Stimulated activated CD4-positive, alpha-beta T cell treated with anti-CD3 and anti-CD28 coated beads, Interleukin-4, amount 100 ng/mL, for 1 hour (primary cell): ENCODE data around the gene ZNF236.
"Not testable (repeated sequence)": the region's sequence is repeated elsewhere in the genome, so short reads cannot be mapped to it uniquely, and the experiment has no call there.

Experiments used
- DNase-seq: peaks from one replicate; pipeline ENCODE4 v3.0.0-alpha.2; 2020

Gene ZNF236

DNA sequence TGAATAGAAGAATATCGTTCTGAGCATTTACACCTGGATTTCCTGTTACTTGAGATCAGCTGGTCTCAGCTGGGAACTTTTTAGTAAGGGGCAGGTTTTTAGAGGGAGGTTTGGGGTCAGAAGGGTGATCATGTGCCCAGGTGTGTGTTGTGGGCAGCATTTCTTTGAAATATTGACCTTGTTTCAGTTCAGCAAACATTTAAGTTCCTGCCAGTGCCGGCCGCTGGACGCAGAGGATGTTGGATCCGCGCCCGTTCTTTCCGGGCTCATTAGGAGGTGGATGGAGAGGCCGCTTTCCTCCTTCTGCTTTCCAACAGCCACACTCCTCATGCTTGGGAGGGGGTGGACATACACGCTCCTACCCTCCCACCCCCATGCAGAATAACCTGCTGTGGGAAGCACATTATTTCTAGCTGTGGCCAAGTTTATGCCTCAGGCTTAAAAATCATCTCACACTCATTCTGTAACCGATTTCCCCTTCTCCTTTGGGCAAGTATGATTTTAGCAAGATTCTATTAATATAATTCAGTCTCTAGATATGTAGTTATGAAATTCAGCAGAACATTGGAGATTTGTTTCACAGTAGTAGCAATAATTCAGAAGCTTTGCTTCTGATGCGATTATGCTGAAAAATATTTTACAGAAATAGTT, 131.4 kb downstream of the ZNF236 start:
- no peak for DNase-seq

- no peak for DNase-seq
Measured at GRCh38 chr18:76955524-76956170, 133.3 kb downstream of the ZNF236 start.

- DNase-seq = no peak
Measured at GRCh38 chr18:76956648-76957047, 134.3 kb downstream of the ZNF236 start.

DNA sequence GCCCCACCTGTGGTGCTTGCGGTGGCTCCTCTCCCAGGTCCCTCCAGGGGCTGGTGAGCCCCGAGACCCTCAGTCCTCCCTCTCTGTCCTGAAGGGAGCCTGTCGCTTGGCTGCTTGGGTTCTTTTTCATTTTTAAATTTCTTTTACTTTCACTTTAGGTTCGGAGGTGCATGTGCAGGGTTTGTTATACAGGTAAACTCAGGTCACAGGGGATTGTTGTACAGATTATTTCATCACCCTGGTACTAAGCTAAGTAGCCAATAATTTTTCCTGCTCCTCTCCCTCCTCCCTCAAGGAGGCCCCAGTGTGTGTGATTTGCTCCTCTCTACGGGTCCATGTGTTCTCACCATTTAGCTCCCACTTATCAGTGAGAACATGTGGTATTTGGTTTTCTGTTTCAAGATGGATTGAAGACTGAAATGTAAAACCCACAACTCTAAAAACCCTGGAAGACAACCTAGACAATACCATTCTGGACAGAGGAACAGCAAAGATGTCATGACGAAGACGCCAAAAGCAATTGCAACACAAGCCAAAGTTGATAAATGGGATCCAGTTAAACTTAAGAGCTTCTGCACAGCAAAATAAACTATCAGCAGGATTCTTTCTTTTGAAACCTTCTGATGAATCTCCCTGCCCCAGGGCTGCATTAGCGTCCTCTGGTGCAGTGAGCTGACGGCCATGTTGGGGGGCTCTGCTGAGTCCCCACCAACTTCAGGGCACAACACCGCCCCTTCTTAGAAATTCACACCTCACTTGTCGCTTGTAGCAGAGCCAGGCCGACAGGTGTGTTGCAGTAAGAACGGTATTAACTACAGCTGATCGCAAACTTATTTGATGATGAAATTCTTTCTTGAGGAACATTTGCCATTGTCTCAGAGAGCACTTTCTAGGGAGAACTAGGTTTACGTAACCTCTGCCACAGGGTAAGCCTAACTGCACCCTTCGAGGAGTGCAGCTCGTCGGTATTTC, 135.3 kb downstream of the ZNF236 start:
- no peak for DNase-seq

DNA sequence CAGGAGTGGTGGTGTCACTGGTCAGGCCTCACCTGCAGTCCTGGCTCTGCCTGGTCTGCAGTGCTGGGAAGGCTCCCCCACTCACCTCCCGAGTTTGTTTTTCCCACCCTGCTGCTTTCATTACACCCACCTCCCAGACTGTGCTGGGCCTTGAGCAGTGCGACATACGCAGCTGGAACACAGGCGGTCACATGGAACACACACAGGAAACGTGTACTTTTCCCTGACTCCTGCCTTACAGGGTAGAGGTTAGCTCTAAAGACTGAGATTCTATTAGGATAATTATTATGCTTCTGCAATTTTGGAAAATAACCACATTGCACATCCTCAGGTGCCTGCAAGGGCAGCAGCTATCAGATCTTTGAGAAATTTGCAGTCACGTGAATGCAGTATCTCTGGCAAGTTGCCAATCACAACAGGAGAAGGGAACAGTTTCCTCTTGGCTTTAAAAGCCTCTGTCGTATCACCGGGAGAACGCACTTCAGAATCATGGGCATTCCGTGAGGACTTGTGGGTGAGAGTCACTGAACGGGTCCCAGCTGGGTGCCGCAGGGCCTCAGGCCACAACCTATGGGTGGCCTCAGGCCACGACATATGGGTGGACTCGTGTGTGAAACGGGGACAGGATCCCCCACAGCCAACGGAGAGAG, 136.5 kb downstream of the ZNF236 start:
- no peak for DNase-seq

DNA sequence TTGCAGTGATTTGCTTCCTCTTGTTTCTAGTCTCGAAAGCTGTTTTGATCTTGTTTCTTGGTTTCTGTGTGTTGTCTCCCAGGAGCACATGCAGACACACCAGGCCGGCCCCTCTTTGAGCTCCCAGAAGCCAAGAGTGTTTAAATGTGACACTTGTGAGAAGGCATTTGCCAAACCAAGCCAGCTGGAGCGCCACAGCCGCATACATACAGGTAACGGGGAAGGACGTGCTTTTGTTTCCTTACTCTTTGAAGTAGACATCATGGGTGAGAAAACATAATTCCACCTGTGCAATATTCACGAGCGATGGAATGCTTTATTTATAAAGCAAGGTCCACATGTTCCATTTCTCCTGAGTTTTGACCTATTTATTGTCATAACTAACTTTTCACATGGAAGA, 137.2 kb downstream of the ZNF236 start:
- DNase-seq = no peak

DNA sequence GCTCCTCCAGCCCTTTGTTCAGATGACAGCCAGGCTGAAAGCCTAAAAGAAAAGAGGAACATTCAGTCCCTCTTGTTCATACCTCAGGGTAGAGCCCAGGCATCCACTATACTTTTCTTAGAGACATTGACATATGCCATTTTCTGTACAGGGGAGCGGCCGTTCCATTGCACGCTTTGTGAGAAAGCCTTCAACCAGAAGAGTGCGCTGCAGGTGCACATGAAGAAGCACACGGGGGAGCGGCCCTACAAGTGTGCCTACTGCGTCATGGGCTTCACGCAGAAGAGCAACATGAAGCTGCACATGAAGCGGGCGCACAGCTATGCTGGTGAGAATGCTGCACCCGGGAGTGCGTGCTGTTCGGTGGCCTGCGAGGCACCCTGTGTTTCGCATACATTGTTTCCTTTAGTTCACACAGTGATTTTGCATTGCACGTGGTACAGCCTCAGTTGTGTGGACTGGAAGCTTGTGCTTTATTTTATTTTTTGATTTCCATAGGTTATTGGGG, 138.2 kb downstream of the ZNF236 start:
- DNase-seq = no peak

DNA sequence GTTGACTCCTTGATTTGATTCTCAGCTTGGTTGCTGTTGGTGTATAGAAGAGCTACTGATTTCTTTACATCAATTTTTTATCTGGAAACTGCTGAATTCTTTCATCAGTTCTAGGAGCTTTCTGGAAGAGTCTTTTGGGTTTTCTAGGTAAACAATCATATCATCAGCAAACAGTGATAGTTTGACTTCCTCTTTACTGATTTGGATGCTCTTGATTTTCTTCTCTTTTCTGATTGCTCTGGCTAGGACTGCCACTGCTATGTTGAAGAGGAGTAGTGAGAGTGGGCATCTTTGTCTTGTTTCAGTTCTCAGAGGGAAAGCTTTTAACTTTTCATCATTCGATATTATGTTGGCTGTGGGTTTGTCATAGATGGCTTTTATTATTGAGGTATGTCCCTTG, 140.5 kb downstream of the ZNF236 start:
- no peak for DNase-seq

DNA sequence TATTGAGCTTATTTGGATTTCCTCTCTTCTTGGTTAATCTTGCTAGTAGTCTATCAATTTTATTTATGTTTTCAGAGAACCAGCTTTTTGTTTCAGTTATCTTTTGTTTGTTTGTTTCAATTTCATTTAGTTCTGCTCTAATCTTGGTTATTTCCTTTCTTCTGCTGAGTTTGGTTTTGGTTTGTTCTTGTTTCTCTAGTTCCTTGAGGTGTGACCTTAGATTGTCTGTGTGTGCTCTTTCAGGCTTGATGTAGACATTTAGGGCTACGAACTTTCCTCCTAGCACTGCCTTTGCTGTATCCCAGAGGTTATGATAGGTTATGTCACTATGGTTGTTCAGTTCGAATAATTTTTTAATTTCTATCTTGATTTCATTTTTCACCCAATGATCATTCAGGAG, 141.6 kb downstream of the ZNF236 start:
- DNase-seq = no peak

- not testable (repeated sequence) for DNase-seq
Measured at GRCh38 chr18:76965555-76966151, 143.3 kb downstream of the ZNF236 start.

DNA sequence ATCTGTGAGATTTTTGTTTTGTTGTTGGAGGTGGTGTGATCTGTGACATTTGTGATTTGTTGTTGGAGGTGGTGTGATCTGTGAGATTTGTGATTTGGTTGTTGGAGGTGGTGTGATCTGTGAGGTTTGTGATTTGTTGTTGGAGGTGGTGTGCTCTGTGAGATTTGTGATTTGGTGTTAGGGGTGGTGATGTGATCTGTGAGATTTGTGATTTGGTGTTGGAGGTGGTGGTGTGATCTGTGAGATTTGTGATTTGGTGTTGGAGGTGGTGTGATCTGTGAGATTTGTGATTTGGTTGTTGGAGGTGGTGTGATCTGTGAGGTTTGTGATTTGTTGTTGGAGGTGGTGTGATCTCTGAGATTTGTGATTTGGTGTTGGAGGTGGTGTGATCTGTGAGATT, 144.9 kb downstream of the ZNF236 start:
- DNase-seq = not testable (repeated sequence)

- DNase-seq = no peak
Measured at GRCh38 chr18:76967721-76968472, 145.5 kb downstream of the ZNF236 start.

DNA sequence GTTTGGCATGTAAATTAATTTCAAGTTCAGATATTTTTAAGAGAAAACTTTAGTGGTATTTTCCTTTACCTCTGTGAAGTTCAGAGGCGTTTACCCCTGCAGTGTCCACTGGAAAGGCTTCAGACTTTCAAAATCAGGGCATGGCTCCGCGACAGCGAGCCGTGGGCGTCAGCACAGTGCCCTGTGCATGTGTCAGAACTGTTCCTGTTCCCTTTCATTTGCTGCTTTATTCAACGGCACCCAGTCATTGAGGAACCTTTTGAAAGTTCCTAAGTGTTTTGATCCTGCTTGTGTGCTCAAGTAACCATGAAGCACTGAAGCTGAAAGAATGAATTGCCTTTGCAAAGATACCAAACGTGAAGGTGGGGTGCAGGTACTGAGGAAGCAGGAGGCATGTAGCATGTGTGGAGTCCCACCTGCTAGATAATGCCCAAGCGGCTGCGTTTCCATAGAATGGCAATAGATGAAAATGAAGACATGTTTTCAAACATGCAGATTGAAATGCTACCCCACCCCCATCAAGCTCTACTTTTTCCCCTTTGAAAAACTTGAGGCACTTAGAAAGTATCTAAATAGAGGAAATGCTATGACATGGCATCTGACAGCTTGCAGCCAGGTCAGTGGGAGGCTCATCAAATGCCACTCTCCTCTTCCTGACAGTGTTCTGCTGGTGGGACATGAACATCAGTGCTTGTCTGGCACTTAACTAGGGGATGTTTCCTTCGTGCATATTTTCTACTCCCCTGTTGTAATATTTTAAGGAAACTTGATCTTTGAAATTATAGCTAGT, 148.6 kb downstream of the ZNF236 start:
- DNase-seq = no peak

GRCh38 chr18:76972241-76972640, 149.9 kb downstream of the ZNF236 start:
- DNase-seq = no peak

- no peak for DNase-seq
Measured at GRCh38 chr18:76972846-76973519, 150.6 kb downstream of the ZNF236 start.

DNA sequence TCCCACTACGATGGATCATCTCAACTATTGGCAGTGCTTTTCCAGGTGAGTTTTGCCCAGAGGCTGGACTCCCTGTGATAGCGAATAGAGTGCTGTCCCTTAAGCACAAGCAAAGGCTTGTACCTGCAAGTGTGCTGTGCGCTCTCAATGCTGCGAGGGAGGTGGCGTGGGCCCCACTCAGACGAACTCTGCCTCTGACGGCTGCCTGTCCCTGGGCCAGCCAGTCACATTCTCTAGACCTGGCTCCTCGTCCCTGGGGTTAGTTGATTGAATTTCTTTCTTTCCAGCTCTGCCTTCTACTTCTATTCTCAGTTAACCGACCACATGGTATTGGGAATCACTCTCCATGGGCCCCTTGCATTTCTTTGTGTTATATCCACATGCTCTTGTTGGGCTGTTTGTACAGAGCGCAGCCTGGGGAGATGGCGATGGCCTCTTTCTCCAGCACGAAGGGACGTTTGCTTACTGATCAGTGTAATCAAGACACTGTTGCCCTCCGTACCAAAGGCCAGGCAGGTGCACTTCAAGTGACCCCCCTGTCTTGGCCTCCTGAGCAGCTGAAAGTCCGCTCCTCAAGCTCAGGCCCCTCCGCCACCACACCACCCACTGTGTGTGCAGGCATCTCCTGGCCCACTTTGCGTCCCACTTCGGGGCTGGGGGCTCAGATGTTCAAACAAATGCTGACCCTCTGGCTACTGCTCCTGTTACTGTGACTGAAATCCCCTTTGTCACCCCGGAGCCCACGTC, 151.3 kb downstream of the ZNF236 start:
- no peak for DNase-seq

- DNase-seq = no peak
Measured at GRCh38 chr18:76974386-76974785, 152.0 kb downstream of the ZNF236 start.

DNA sequence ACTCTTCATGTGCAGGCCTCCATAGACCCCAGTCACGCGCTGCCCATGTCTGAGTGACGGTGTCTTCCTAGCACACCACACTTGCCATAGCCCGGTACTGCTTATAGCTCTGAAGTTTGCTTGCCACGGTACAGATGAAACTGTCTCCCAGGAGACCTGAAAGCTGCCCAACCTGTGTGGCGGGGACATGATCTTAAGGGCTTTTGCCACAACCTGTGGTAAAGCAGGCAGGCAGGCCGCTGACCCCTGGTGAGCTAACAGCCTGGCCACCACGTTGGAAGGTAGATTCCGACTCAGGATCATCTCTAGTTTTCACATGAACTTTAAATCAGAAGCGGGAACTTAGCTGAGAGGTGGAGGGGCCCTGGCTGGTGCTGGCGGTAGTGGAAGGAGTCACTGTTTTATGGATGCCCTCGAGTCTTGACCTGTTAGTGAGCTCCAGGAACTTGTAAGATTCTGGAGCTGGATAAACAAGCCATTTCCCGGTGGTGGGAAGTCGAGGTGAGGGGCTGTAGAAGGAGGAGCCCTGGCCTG, 153.3 kb downstream of the ZNF236 start:
- no peak for DNase-seq

GRCh38 chr18:76977108-76977621, 154.8 kb downstream of the ZNF236 start:
- no peak for DNase-seq
